ENCODE measurements around the gene TIPIN.

DNA sequence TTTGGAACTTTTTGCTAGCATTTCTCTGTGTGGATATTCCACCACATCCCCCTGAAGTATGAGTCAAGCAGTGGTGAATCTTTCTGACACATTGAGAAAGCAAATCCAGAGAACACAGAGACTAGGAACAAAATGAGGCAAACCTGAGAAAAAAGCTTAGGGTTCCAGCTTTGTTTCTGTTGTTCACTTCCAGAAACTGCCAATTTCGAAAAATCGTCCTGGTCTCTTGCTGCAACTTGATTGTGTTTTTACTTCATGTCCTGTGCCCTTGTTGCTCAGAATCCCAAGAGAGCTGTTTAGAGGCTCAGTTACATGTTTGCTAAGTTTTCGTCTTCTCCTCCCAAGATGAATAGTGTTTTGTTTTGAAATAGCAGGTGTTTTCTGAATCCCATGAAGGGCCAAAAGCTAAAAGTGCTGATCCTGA is 43.9 kb upstream of the TIPIN start:
- TF ChIP-seq, protein P1, sequence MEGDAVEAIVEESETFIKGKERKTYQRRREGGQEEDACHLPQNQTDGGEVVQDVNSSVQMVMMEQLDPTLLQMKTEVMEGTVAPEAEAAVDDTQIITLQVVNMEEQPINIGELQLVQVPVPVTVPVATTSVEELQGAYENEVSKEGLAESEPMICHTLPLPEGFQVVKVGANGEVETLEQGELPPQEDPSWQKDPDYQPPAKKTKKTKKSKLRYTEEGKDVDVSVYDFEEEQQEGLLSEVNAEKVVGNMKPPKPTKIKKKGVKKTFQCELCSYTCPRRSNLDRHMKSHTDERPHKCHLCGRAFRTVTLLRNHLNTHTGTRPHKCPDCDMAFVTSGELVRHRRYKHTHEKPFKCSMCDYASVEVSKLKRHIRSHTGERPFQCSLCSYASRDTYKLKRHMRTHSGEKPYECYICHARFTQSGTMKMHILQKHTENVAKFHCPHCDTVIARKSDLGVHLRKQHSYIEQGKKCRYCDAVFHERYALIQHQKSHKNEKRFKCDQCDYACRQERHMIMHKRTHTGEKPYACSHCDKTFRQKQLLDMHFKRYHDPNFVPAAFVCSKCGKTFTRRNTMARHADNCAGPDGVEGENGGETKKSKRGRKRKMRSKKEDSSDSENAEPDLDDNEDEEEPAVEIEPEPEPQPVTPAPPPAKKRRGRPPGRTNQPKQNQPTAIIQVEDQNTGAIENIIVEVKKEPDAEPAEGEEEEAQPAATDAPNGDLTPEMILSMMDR (IDR thresholded peaks at IDR 0.05), result no peak
- TF ChIP-seq POLR2A (IDR thresholded peaks at IDR 0.05) (no peak), POLR2AphosphoS5 (IDR thresholded peaks at IDR 0.05) (no peak), EP300 (IDR thresholded peaks at IDR 0.05) (no peak)

Measured in gastroesophageal sphincter (tissue), 3 donors.